GM23338 (cell line): ENCODE data around the gene PHOX2A. TPM values are rescaled to one million over a fixed set of nuclear protein-coding genes. Genes with fewer than 3 reads are reported as not detected.

ENCODE experiments used
- ATAC-seq: fragments of 200-7000 bp; cut with Tn5 transposase; 3 replicates; pipeline ENCODE4 v1.9.1; 2020
- DNase-seq: peaks from one replicate; pipeline ENCODE4 v3.0.0-alpha.2; 2015; ENCODE audit warnings: low spot score
- H2AFZ ChIP-seq: fragments of 200-600 bp; sonication (generic); 2 replicates; pipeline ENCODE4 v1.8.0; 2016; ENCODE audit warnings: antibody characterized with exemption, mild to moderate bottlenecking, moderate library complexity
- H3F3A ChIP-seq: fragments of 200-600 bp; sonication (generic); replicated peaks from 2 replicates; pipeline ENCODE4 v1.8.0; 2017; ENCODE audit warnings: antibody characterized with exemption, mixed run types, low read depth
- H3K27ac ChIP-seq: fragments of 200-600 bp; sonication (generic); 2 replicates; pipeline ENCODE4 v1.6.1; 2016; ENCODE audit warnings: low read depth
- H3K27me3 ChIP-seq: fragments of 200-600 bp; sonication (generic); 2 replicates; pipeline ENCODE4 v1.8.0; 2016; ENCODE audit warnings: mild to moderate bottlenecking, mixed run types, moderate library complexity; ENCODE audit not compliant: insufficient read depth
- H3K36me3 ChIP-seq: fragments of 200-600 bp; sonication (generic); 2 replicates; pipeline ENCODE4 v1.8.0; 2016; ENCODE audit warnings: mild to moderate bottlenecking; ENCODE audit not compliant: insufficient read depth
- H3K4me1 ChIP-seq: fragments of 200-600 bp; sonication (generic); 2 replicates; pipeline ENCODE4 v1.8.0; 2016; ENCODE audit warnings: mild to moderate bottlenecking, moderate library complexity; ENCODE audit not compliant: insufficient read depth
- H3K4me2 ChIP-seq: fragments of 200-600 bp; sonication (generic); 2 replicates; pipeline ENCODE4 v1.7.1; 2017; ENCODE audit warnings: mixed run types
- H3K4me3 ChIP-seq: fragments of 200-600 bp; sonication (generic); 2 replicates; pipeline ENCODE4 v1.6.1; 2016; ENCODE audit warnings: mixed run types
- H3K79me2 ChIP-seq: fragments of 200-600 bp; sonication (generic); replicated peaks from 2 replicates; pipeline ENCODE4 v1.8.0; 2017; ENCODE audit warnings: mild to moderate bottlenecking; ENCODE audit not compliant: insufficient read depth
- H3K9me2 ChIP-seq: fragments of 200-600 bp; sonication (generic); 2 replicates; pipeline ENCODE4 v1.8.0; 2017; ENCODE audit not compliant: insufficient read depth
- H4K20me1 ChIP-seq: fragments of 200-600 bp; sonication (generic); replicated peaks from 2 replicates; pipeline ENCODE4 v1.8.0; 2017; ENCODE audit warnings: mild to moderate bottlenecking; ENCODE audit not compliant: insufficient read depth
- H3K27ac Mint-ChIP-seq: 2 replicates; pipeline ENCODE4 v1.8.0; 2020; ENCODE audit warnings: inconsistent platforms, mild to moderate bottlenecking, moderate library complexity, mixed read lengths
- H3K27me3 Mint-ChIP-seq: 3 replicates; pipeline ENCODE4 v1.8.0; 2022; ENCODE audit warnings: low read depth, mild to moderate bottlenecking, moderate library complexity, mixed read lengths, inconsistent platforms; ENCODE audit not compliant: insufficient read depth, poor library complexity
- H3K36me3 Mint-ChIP-seq: 3 replicates; pipeline ENCODE4 v1.8.0; 2021; ENCODE audit warnings: low read depth, mild to moderate bottlenecking, inconsistent platforms, moderate library complexity, mixed read lengths
- H3K4me1 Mint-ChIP-seq: 3 replicates; pipeline ENCODE4 v1.8.0; 2020; ENCODE audit warnings: mild to moderate bottlenecking, inconsistent platforms, mixed read lengths
- H3K4me3 Mint-ChIP-seq: 3 replicates; pipeline ENCODE4 v1.8.0; 2021; ENCODE audit warnings: moderate library complexity, mild to moderate bottlenecking, inconsistent platforms, mixed read lengths
- H3K9me3 Mint-ChIP-seq: 3 replicates; pipeline ENCODE4 v1.8.0; 2020; ENCODE audit warnings: moderate library complexity, mild to moderate bottlenecking, inconsistent platforms, mixed read lengths
- JUNB ChIP-seq: IDR thresholded peaks from one replicate; pipeline ENCODE4 v1.6.1; 2016; ENCODE audit warnings: antibody characterized with exemption; ENCODE audit not compliant: unreplicated experiment
- REST ChIP-seq: IDR thresholded peaks from one replicate; pipeline ENCODE4 v1.6.1; 2018; ENCODE audit warnings: antibody characterized with exemption; ENCODE audit not compliant: unreplicated experiment
- ZNF114 ChIP-seq: fragments of 250-450 bp; sonication (Bioruptor Pico); IDR thresholded peaks from 2 replicates; pipeline ENCODE4 v1.5.0; 2020; ENCODE audit warnings: mild to moderate bottlenecking, moderate library complexity
- ZNF331 ChIP-seq: fragments of 250-450 bp; sonication (Bioruptor Pico); IDR thresholded peaks from 2 replicates; pipeline ENCODE4 v1.5.0; 2020; ENCODE audit warnings: low read depth, mild to moderate bottlenecking, moderate library complexity
- polyA plus RNA-seq: library from polyadenylated mRNA; unstranded; fragments of >200 nt; fragmentation: Nextera tagmentation; extraction: Ambion mirVana; gene quantifications from 2 replicates; pipeline ENCODE4 v1.2.1, GENCODE V29; 2016
- total RNA-seq: library from RNA; depleted of rRNA; stranded (reverse); fragments of >200 nt; shearing (Covaris generic); gene quantifications from 2 replicates; pipeline ENCODE4 v1.2.3, GENCODE V29; 2014
- TF ChIP-seq, protein P1 (sequence below): fragments of 250-450 bp; sonication (Bioruptor Pico); IDR thresholded peaks from 2 replicates; pipeline ENCODE4 v1.5.0; 2020; ENCODE audit warnings: mild to moderate bottlenecking, moderate library complexity

PHOX2A gene
- total and polyA plus RNA-seq, 2 experiments from 2014 or later, result 0.31 TPM; not detected in 1

- H3K4me2 ChIP-seq, result no peak overlapping the region
- DNase-seq (no peak), ATAC-seq (no peak)
- no peaks in the 10 kb centered on the region for H3K27me3 ChIP-seq
- H3K27me3 Mint-ChIP-seq, result peaks cover 2% of the 10 kb centered on the region
- H2AFZ ChIP-seq, result no peak overlapping the region
- H3K27ac Mint-ChIP-seq, result no peak overlapping the region
- no peaks in the 10 kb centered on the region for H3K36me3 ChIP-seq
- H3K9me3 Mint-ChIP-seq, result no peaks in the 10 kb centered on the region
- no peak overlapping the region for H3K27ac ChIP-seq
- no peaks in the 10 kb centered on the region for H3K79me2 ChIP-seq
- H3K4me1 ChIP-seq, result peaks cover 3% of the 10 kb centered on the region; the same call in 1 of the 2 replicates
- H3F3A ChIP-seq, result no peaks in the 10 kb centered on the region
- H3K36me3 Mint-ChIP-seq, result no peaks in the 10 kb centered on the region
- H3K4me1 Mint-ChIP-seq, result no peaks in the 10 kb centered on the region
- no peak overlapping the region for H3K4me3 Mint-ChIP-seq
- no peak overlapping the region for H3K4me3 ChIP-seq
- no peak for TF ChIP-seq JUNB
- no peak for TF ChIP-seq ZNF114 (CRISPR knock-in tag)
- TF ChIP-seq ZNF331, result no peak
- TF ChIP-seq REST, result no peak
- TF ChIP-seq, protein P1, sequence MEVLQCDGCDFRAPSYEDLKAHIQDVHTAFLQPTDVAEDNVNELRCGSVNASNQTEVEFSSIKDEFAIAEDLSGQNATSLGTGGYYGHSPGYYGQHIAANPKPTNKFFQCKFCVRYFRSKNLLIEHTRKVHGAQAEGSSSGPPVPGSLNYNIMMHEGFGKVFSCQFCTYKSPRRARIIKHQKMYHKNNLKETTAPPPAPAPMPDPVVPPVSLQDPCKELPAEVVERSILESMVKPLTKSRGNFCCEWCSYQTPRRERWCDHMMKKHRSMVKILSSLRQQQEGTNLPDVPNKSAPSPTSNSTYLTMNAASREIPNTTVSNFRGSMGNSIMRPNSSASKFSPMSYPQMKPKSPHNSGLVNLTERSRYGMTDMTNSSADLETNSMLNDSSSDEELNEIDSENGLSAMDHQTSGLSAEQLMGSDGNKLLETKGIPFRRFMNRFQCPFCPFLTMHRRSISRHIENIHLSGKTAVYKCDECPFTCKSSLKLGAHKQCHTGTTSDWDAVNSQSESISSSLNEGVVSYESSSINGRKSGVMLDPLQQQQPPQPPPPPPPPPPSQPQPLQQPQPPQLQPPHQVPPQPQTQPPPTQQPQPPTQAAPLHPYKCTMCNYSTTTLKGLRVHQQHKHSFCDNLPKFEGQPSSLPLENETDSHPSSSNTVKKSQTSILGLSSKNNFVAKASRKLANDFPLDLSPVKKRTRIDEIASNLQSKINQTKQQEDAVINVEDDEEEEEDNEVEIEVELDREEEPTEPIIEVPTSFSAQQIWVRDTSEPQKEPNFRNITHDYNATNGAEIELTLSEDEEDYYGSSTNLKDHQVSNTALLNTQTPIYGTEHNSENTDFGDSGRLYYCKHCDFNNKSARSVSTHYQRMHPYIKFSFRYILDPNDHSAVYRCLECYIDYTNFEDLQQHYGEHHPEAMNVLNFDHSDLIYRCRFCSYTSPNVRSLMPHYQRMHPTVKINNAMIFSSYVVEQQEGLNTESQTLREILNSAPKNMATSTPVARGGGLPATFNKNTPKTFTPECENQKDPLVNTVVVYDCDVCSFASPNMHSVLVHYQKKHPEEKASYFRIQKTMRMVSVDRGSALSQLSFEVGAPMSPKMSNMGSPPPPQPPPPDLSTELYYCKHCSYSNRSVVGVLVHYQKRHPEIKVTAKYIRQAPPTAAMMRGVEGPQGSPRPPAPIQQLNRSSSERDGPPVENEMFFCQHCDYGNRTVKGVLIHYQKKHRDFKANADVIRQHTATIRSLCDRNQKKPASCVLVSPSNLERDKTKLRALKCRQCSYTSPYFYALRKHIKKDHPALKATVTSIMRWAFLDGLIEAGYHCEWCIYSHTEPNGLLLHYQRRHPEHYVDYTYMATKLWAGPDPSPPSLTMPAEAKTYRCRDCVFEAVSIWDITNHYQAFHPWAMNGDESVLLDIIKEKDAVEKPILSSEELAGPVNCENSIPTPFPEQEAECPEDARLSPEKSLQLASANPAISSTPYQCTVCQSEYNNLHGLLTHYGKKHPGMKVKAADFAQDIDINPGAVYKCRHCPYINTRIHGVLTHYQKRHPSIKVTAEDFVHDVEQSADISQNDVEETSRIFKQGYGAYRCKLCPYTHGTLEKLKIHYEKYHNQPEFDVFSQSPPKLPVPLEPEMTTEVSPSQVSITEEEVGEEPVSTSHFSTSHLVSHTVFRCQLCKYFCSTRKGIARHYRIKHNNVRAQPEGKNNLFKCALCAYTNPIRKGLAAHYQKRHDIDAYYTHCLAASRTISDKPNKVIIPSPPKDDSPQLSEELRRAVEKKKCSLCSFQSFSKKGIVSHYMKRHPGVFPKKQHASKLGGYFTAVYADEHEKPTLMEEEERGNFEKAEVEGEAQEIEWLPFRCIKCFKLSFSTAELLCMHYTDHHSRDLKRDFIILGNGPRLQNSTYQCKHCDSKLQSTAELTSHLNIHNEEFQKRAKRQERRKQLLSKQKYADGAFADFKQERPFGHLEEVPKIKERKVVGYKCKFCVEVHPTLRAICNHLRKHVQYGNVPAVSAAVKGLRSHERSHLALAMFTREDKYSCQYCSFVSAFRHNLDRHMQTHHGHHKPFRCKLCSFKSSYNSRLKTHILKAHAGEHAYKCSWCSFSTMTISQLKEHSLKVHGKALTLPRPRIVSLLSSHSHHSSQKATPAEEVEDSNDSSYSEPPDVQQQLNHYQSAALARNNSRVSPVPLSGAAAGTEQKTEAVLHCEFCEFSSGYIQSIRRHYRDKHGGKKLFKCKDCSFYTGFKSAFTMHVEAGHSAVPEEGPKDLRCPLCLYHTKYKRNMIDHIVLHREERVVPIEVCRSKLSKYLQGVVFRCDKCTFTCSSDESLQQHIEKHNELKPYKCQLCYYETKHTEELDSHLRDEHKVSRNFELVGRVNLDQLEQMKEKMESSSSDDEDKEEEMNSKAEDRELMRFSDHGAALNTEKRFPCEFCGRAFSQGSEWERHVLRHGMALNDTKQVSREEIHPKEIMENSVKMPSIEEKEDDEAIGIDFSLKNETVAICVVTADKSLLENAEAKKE (CRISPR knock-in tag), result no peak
- H3K9me2 ChIP-seq, result no peaks in the 10 kb centered on the region
- no peaks in the 10 kb centered on the region for H4K20me1 ChIP-seq
These were observed 40.0 kb upstream of the PHOX2A start for GRCh38 chr11:72283947-72284346.
